GM23338 (cell line): ENCODE data around the gene MUC16. TPM values are rescaled to one million over a fixed set of nuclear protein-coding genes. Genes with fewer than 3 reads are reported as not detected.

Experiments used
- ATAC-seq: fragments of 200-7000 bp; cut with Tn5 transposase; 3 replicates; pipeline ENCODE4 v1.9.1; 2020
- DNase-seq: peaks from one replicate; pipeline ENCODE4 v3.0.0-alpha.2; 2015; ENCODE audit warnings: low spot score
- H2AFZ ChIP-seq: fragments of 200-600 bp; sonication (generic); 2 replicates; pipeline ENCODE4 v1.8.0; 2016; ENCODE audit warnings: antibody characterized with exemption, mild to moderate bottlenecking, moderate library complexity
- H3F3A ChIP-seq: fragments of 200-600 bp; sonication (generic); replicated peaks from 2 replicates; pipeline ENCODE4 v1.8.0; 2017; ENCODE audit warnings: antibody characterized with exemption, mixed run types, low read depth
- H3K27ac ChIP-seq: fragments of 200-600 bp; sonication (generic); 2 replicates; pipeline ENCODE4 v1.6.1; 2016; ENCODE audit warnings: low read depth
- H3K27me3 ChIP-seq: fragments of 200-600 bp; sonication (generic); 2 replicates; pipeline ENCODE4 v1.8.0; 2016; ENCODE audit warnings: mild to moderate bottlenecking, mixed run types, moderate library complexity; ENCODE audit not compliant: insufficient read depth
- H3K36me3 ChIP-seq: fragments of 200-600 bp; sonication (generic); 2 replicates; pipeline ENCODE4 v1.8.0; 2016; ENCODE audit warnings: mild to moderate bottlenecking; ENCODE audit not compliant: insufficient read depth
- H3K4me1 ChIP-seq: fragments of 200-600 bp; sonication (generic); 2 replicates; pipeline ENCODE4 v1.8.0; 2016; ENCODE audit warnings: mild to moderate bottlenecking, moderate library complexity; ENCODE audit not compliant: insufficient read depth
- H3K4me2 ChIP-seq: fragments of 200-600 bp; sonication (generic); 2 replicates; pipeline ENCODE4 v1.7.1; 2017; ENCODE audit warnings: mixed run types
- H3K4me3 ChIP-seq: fragments of 200-600 bp; sonication (generic); 2 replicates; pipeline ENCODE4 v1.6.1; 2016; ENCODE audit warnings: mixed run types
- H3K79me2 ChIP-seq: fragments of 200-600 bp; sonication (generic); replicated peaks from 2 replicates; pipeline ENCODE4 v1.8.0; 2017; ENCODE audit warnings: mild to moderate bottlenecking; ENCODE audit not compliant: insufficient read depth
- H3K9me2 ChIP-seq: fragments of 200-600 bp; sonication (generic); 2 replicates; pipeline ENCODE4 v1.8.0; 2017; ENCODE audit not compliant: insufficient read depth
- H4K20me1 ChIP-seq: fragments of 200-600 bp; sonication (generic); replicated peaks from 2 replicates; pipeline ENCODE4 v1.8.0; 2017; ENCODE audit warnings: mild to moderate bottlenecking; ENCODE audit not compliant: insufficient read depth
- H3K27ac Mint-ChIP-seq: 2 replicates; pipeline ENCODE4 v1.8.0; 2020; ENCODE audit warnings: inconsistent platforms, mild to moderate bottlenecking, moderate library complexity, mixed read lengths
- H3K27me3 Mint-ChIP-seq: 3 replicates; pipeline ENCODE4 v1.8.0; 2022; ENCODE audit warnings: low read depth, mild to moderate bottlenecking, moderate library complexity, mixed read lengths, inconsistent platforms; ENCODE audit not compliant: insufficient read depth, poor library complexity
- H3K36me3 Mint-ChIP-seq: 3 replicates; pipeline ENCODE4 v1.8.0; 2021; ENCODE audit warnings: low read depth, mild to moderate bottlenecking, inconsistent platforms, moderate library complexity, mixed read lengths
- H3K4me1 Mint-ChIP-seq: 3 replicates; pipeline ENCODE4 v1.8.0; 2020; ENCODE audit warnings: mild to moderate bottlenecking, inconsistent platforms, mixed read lengths
- H3K4me3 Mint-ChIP-seq: 3 replicates; pipeline ENCODE4 v1.8.0; 2021; ENCODE audit warnings: moderate library complexity, mild to moderate bottlenecking, inconsistent platforms, mixed read lengths
- H3K9me3 Mint-ChIP-seq: 3 replicates; pipeline ENCODE4 v1.8.0; 2020; ENCODE audit warnings: moderate library complexity, mild to moderate bottlenecking, inconsistent platforms, mixed read lengths
- CREB1 ChIP-seq: fragments of 250-450 bp; sonication (Bioruptor Pico); IDR thresholded peaks from 2 replicates; pipeline ENCODE4 v1.5.0; 2020; ENCODE audit warnings: low read depth, mild to moderate bottlenecking, moderate library complexity
- CTCF ChIP-seq, 2 experiments: fragments of 200-600 bp in 1 of 2; sonication (generic) in 1 of 2; conservative IDR thresholded peaks; 2 replicates each; pipeline versions ENCODE4 v1.5.1 to v1.6.1; 2016 to 2017; ENCODE audit warnings: antibody characterized with exemption in 2 of 2, low read depth in 2 of 2, mild to moderate bottlenecking in 2 of 2, moderate library complexity in 1 of 2
- ETS1 ChIP-seq: IDR thresholded peaks from 2 replicates; pipeline ENCODE4 v1.6.1; 2016; ENCODE audit warnings: antibody characterized with exemption
- EZH2 ChIP-seq: fragments of 200-600 bp; sonication (generic); IDR thresholded peaks from one replicate; pipeline ENCODE4 v1.8.0; 2017; ENCODE audit warnings: antibody characterized with exemption, mild to moderate bottlenecking, low read depth; ENCODE audit not compliant: unreplicated experiment
- EZH2phosphoT487 ChIP-seq: fragments of 200-600 bp; sonication (generic); IDR thresholded peaks from one replicate; pipeline ENCODE4 v1.8.1; 2018; ENCODE audit warnings: antibody characterized with exemption; ENCODE audit not compliant: unreplicated experiment
- JUNB ChIP-seq: IDR thresholded peaks from one replicate; pipeline ENCODE4 v1.6.1; 2016; ENCODE audit warnings: antibody characterized with exemption; ENCODE audit not compliant: unreplicated experiment
- NANOG ChIP-seq: IDR thresholded peaks from 2 replicates; pipeline ENCODE4 v1.6.1; 2016; ENCODE audit warnings: antibody characterized with exemption, borderline replicate concordance
- POLR2AphosphoS5 ChIP-seq: IDR thresholded peaks from 2 replicates; pipeline ENCODE4 v1.6.1; 2016; ENCODE audit warnings: antibody characterized with exemption, low read depth
- REST ChIP-seq: IDR thresholded peaks from one replicate; pipeline ENCODE4 v1.6.1; 2018; ENCODE audit warnings: antibody characterized with exemption; ENCODE audit not compliant: unreplicated experiment
- STAT1 ChIP-seq: IDR thresholded peaks from one replicate; pipeline ENCODE4 v1.6.1; 2016; ENCODE audit warnings: antibody characterized with exemption; ENCODE audit not compliant: unreplicated experiment
- ZNF114 ChIP-seq: fragments of 250-450 bp; sonication (Bioruptor Pico); IDR thresholded peaks from 2 replicates; pipeline ENCODE4 v1.5.0; 2020; ENCODE audit warnings: mild to moderate bottlenecking, moderate library complexity
- ZNF331 ChIP-seq: fragments of 250-450 bp; sonication (Bioruptor Pico); IDR thresholded peaks from 2 replicates; pipeline ENCODE4 v1.5.0; 2020; ENCODE audit warnings: low read depth, mild to moderate bottlenecking, moderate library complexity
- ZNF462 ChIP-seq: fragments of 250-450 bp; sonication (Bioruptor Pico); IDR thresholded peaks from 2 replicates; pipeline ENCODE4 v1.5.0; 2020; ENCODE audit warnings: mild to moderate bottlenecking, moderate library complexity
- polyA plus RNA-seq: library from polyadenylated mRNA; unstranded; fragments of >200 nt; fragmentation: Nextera tagmentation; extraction: Ambion mirVana; gene quantifications from 2 replicates; pipeline ENCODE4 v1.2.1, GENCODE V29; 2016
- total RNA-seq: library from RNA; depleted of rRNA; stranded (reverse); fragments of >200 nt; shearing (Covaris generic); gene quantifications from 2 replicates; pipeline ENCODE4 v1.2.3, GENCODE V29; 2014

MUC16 gene
- total and polyA plus RNA-seq, 2 experiments from 2014 or later = 0.06 to 0.42 TPM

DNA sequence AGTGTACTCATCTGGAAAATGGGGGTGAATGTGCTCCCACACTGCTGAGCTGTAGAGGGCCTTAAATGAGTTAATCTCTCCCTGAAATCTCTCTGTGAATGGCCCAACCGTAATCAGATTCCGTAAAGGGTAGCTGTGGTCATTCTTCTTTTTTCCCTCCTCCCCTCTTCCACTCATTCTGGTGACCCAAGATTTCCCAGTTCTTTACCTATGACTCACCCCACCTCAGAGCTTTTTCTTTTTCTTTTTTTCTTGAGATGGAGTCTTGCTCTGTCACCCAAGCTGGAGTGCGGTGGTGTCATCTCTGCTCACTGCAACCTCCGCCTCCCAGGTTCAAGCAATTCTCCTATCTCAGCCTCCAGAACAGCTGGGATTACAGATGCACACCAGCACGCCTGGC is 33.3 kb upstream of the MUC16 start:
- Histone ChIP-seq H3K27me3 (no peaks in the 10 kb centered on the region), H3K27ac (no peak overlapping the region), H3K4me3 (no peak overlapping the region), H3K36me3 (no peaks in the 10 kb centered on the region), H4K20me1 (no peaks in the 10 kb centered on the region), H3K79me2 (no peaks in the 10 kb centered on the region), H3F3A (no peaks in the 10 kb centered on the region), H3K4me1 (no peaks in the 10 kb centered on the region), H3K9me2 (no peaks in the 10 kb centered on the region), H2AFZ (no peak overlapping the region), H3K4me2 (no peak overlapping the region)
- ATAC-seq (no peak), DNase-seq (no peak)
- H3K36me3 Mint-ChIP-seq = peaks cover 42% of the 10 kb centered on the region
- H3K9me3 Mint-ChIP-seq = peaks cover 99% of the 10 kb centered on the region
- H3K4me1 Mint-ChIP-seq = no peaks in the 10 kb centered on the region
- no peak overlapping the region for H3K4me3 Mint-ChIP-seq
- H3K27me3 Mint-ChIP-seq = peaks cover 9% of the 10 kb centered on the region
- TF ChIP-seq ZNF331 (CRISPR knock-in tag) (no peak), EZH2phosphoT487 (no peak), ZNF462 (CRISPR knock-in tag) (no peak), EZH2 (no peak), REST (no peak), STAT1 (no peak), CREB1 (CRISPR knock-in tag) (no peak), POLR2AphosphoS5 (no peak), ETS1 (no peak), CTCF (conservative IDR thresholded peaks at IDR 0.05; ENCODE audit: low read depth in 2 of 2) (no peak), NANOG (no peak), JUNB (no peak), ZNF114 (no peak)
- no peak overlapping the region for H3K27ac Mint-ChIP-seq
